ENCODE measurements around the gene FOXP1. TPM values are rescaled to one million over a fixed set of nuclear protein-coding genes. Genes with fewer than 3 reads are reported as not detected.

FOXP1 gene
- total RNA-seq, 4 donors from 2014 or later = 13.2 to 46.6 (median 29.2) TPM

- TF ChIP-seq CTCF (IDR thresholded peaks at IDR 0.05 in 4 of 5, conservative IDR thresholded peaks at IDR 0.05 in 1 of 5) (no peak), POLR2A (IDR thresholded peaks at IDR 0.05) (no peak)
- peak in 1 of 2 donors; percentile 49 for ATAC-seq
- Histone ChIP-seq H3K4me3 (no peak overlapping the region), H3K36me3 (no peaks in the 10 kb centered on the region), H3K27me3 (no peaks in the 10 kb centered on the region), H3K4me1 (peaks cover 18 to 34% of the 10 kb centered on the region in 2 donors), H3K27ac (peak overlapping the region in 3 of 4 donors; percentile 2 to 36 (median 11)), H3K9me3 (no peaks in the 10 kb centered on the region)
- intact Hi-C loops (cut with DNase I; ENCODE audit: low total_unique reads) (no loop called here), in situ Hi-C loops (cut with MboI; ENCODE audit: low sequenced_read_pairs in 4 of 4) (no loop called here)
- DNase-seq = no peak
Measured at GRCh38 chr3:71240034-71240433, 343.5 kb downstream of the FOXP1 start.

GRCh38 chr3:71238355-71238757, 345.2 kb downstream of the FOXP1 start:
- DNase-seq (no peak), ATAC-seq (peak in 1 of 2 donors; percentile 65)
- H3K4me1 ChIP-seq = peaks cover 18 to 27% of the 10 kb centered on the region in 2 donors

GRCh38 chr3:71237672-71238071, 345.9 kb downstream of the FOXP1 start:
- Histone ChIP-seq H3K27me3 (no peaks in the 10 kb centered on the region), H3K36me3 (no peaks in the 10 kb centered on the region), H3K27ac (no peak overlapping the region), H3K4me1 (peaks cover 18 to 27% of the 10 kb centered on the region in 2 donors), H3K4me3 (no peak overlapping the region), H3K9me3 (no peaks in the 10 kb centered on the region)
- DNase-seq (no peak), ATAC-seq (no peak)
- intact Hi-C loops (cut with DNase I; ENCODE audit: low total_unique reads) = no loop called here
- TF ChIP-seq CTCF (IDR thresholded peaks at IDR 0.05 in 4 of 5, conservative IDR thresholded peaks at IDR 0.05 in 1 of 5) = no peak
- TF ChIP-seq POLR2A (IDR thresholded peaks at IDR 0.05) = no peak
- in situ Hi-C loops (cut with MboI; ENCODE audit: low sequenced_read_pairs in 4 of 4) = no loop called here

More at GRCh38 chr3:71238355-71238757, 345.2 kb downstream of the FOXP1 start:
- no peaks in the 10 kb centered on the region for H3K36me3 ChIP-seq
- no peaks in the 10 kb centered on the region for H3K9me3 ChIP-seq
- no peaks in the 10 kb centered on the region for H3K27me3 ChIP-seq
- in situ Hi-C loops (cut with MboI; ENCODE audit: low sequenced_read_pairs in 4 of 4) (no loop called here), intact Hi-C loops (cut with DNase I; ENCODE audit: low total_unique reads) (no loop called here)
- no peak overlapping the region for H3K4me3 ChIP-seq
- H3K27ac ChIP-seq = peak overlapping the region in 1 of 4 donors; percentile 11
- TF ChIP-seq POLR2A (IDR thresholded peaks at IDR 0.05) (no peak), CTCF (IDR thresholded peaks at IDR 0.05 in 4 of 5, conservative IDR thresholded peaks at IDR 0.05 in 1 of 5) (no peak)

GRCh38 chr3:71235846-71236245, 347.7 kb downstream of the FOXP1 start:
- intact Hi-C loops (cut with DNase I; ENCODE audit: low total_unique reads) (no loop called here), in situ Hi-C loops (cut with MboI; ENCODE audit: low sequenced_read_pairs in 4 of 4) (no loop called here)
- Histone ChIP-seq H3K27ac (no peak overlapping the region), H3K27me3 (no peaks in the 10 kb centered on the region), H3K9me3 (no peaks in the 10 kb centered on the region), H3K36me3 (no peaks in the 10 kb centered on the region), H3K4me3 (no peak overlapping the region), H3K4me1 (peaks cover 18 to 27% of the 10 kb centered on the region in 2 donors)
- TF ChIP-seq CTCF (IDR thresholded peaks at IDR 0.05 in 4 of 5, conservative IDR thresholded peaks at IDR 0.05 in 1 of 5) (no peak), POLR2A (IDR thresholded peaks at IDR 0.05) (no peak)
- no peak for ATAC-seq
- DNase-seq = no peak

GRCh38 chr3:71232895-71233294, 350.6 kb downstream of the FOXP1 start:
- in situ Hi-C loops (cut with MboI; ENCODE audit: low sequenced_read_pairs in 4 of 4) (no loop called here), intact Hi-C loops (cut with DNase I; ENCODE audit: low total_unique reads) (no loop called here)
- H3K9me3 ChIP-seq = no peaks in the 10 kb centered on the region
- peaks cover under 1 to 1% of the 10 kb centered on the region in 2 donors for H3K4me1 ChIP-seq
- no peak for TF ChIP-seq POLR2A (IDR thresholded peaks at IDR 0.05)
- TF ChIP-seq CTCF (IDR thresholded peaks at IDR 0.05 in 4 of 5, conservative IDR thresholded peaks at IDR 0.05 in 1 of 5) = no peak
- H3K4me3 ChIP-seq = no peak overlapping the region
- ATAC-seq = no peak
- DNase-seq = no peak
- H3K27me3 ChIP-seq = no peaks in the 10 kb centered on the region
- H3K36me3 ChIP-seq = no peaks in the 10 kb centered on the region
- H3K27ac ChIP-seq = no peak overlapping the region
